Gastroesophageal sphincter (tissue), 4 donors: ENCODE data around the gene ZNG1F. TPM values are rescaled to one million over a fixed set of nuclear protein-coding genes. Genes with fewer than 3 reads are reported as not detected.
A peak's percentile ranks its signal among the peaks of the same experiment; 100 is the strongest.
"Not testable (repeated sequence)": the region's sequence is repeated elsewhere in the genome, so short reads cannot be mapped to it uniquely, and the experiment has no call there.

Experiments used
- ATAC-seq: fragments of 150-250 bp; one replicate; pipeline ENCODE4 v1.9.1; 2016; ENCODE audit warnings: mild to moderate bottlenecking, moderate library complexity
- H3K27ac ChIP-seq, 4 donors: fragments of 200-600 bp; sonication (generic) in 3 of 4; 1 replicate in 3 of 4; 2 replicates in 1 of 4; pipeline ENCODE4 v1.5.1; 2016 to 2019
- H3K27me3 ChIP-seq: fragments of 200-600 bp; sonication (generic); one replicate; pipeline ENCODE4 v1.5.1; 2019
- H3K36me3 ChIP-seq, 2 donors: fragments of 200-600 bp; sonication (generic); one replicate each; pipeline ENCODE4 v1.5.1; 2019; ENCODE audit warnings: control low read depth in 1 of 2
- H3K4me1 ChIP-seq, 3 donors: fragments of 200-600 bp; sonication (generic); 1 replicate in 2 of 3; 2 replicates in 1 of 3; pipeline ENCODE4 v1.5.1; 2016 to 2019; ENCODE audit warnings: control low read depth in 2 of 3
- H3K4me3 ChIP-seq, 2 donors: fragments of 200-600 bp; sonication (generic); one replicate each; pipeline ENCODE4 v1.5.1; 2019; ENCODE audit warnings: mild to moderate bottlenecking in 1 of 2, moderate library complexity in 1 of 2
- H3K9me3 ChIP-seq, 3 donors: fragments of 200-600 bp; sonication (generic); one replicate each; pipeline ENCODE4 v1.5.1; 2017 to 2019; ENCODE audit warnings: control low read depth in 2 of 3
- EP300 ChIP-seq: sonication (generic); formaldehyde crosslinking; IDR thresholded peaks from one replicate; pipeline ENCODE4 v1.6.1; 2017; ENCODE audit warnings: antibody characterized with exemption, mild to moderate bottlenecking
- POLR2A ChIP-seq, 2 donors: fragments of 450-650 bp; IDR thresholded peaks; one replicate each; pipeline ENCODE4 v1.6.1; 2017; ENCODE audit warnings: antibody characterized with exemption in 2 of 2, mild to moderate bottlenecking in 2 of 2, moderate library complexity in 1 of 2
- POLR2AphosphoS5 ChIP-seq: sonication (generic); formaldehyde crosslinking; IDR thresholded peaks from one replicate; pipeline ENCODE4 v1.6.1; 2017; ENCODE audit warnings: antibody characterized with exemption
- WGBS, 2 donors: methylation state at CpG; one replicate each; pipeline ENCODE4 v1.1.5; 2018; ENCODE audit warnings: low coverage in 1 of 2; 5-methylcytosine and 5-hydroxymethylcytosine counted together
- total RNA-seq, 4 donors: library from RNA; depleted of rRNA; stranded (reverse); fragments of >200 nt; gene quantifications; one replicate each; pipeline ENCODE4 v1.1.0, GENCODE V29; 2016
- TF ChIP-seq, protein P1 (sequence below), 4 experiments: fragments of 200-600 bp in 2 of 4; fragments of 450-650 bp in 2 of 4; sonication (generic) in 1 of 4; IDR thresholded peaks; one replicate each; pipeline ENCODE4 v1.5.1; 2017 to 2019; ENCODE audit warnings: antibody characterized with exemption in 4 of 4, mild to moderate bottlenecking in 2 of 4, moderate library complexity in 2 of 4

The ZNG1F gene
- total RNA-seq, result 10 to 100 TPM in 2 of 4 donors, 1 to 10 TPM in 2; 3.4 to 12.9 (median 10.3) TPM

DNA sequence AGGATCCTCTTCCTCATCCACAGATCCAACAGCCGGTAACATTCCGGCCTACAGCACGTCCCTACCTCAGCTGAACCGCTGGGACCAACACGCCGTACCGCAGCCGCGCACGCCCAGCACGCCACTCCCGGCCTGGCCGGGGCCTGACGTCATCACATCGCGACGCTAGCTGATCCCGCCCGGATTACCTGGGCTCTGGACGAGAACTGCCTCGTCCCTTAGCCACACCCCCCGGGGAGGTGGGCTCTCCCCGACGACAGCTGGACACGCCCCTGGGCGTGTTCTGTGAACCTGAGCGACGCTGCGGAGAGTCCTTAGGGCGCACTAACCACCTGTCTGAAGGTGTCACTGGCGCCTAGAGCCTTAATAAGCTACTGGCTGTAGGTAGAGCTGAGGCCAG lies at the start of gene ZNG1F:
Gene ZNG1F, minus strand, starts transcription at position 101 of the 400 bp plus-strand sequence. Its CDS starts 59 bp downstream, at position 42.
- not testable (repeated sequence) for H3K27ac ChIP-seq, H3K27me3 ChIP-seq, H3K9me3 ChIP-seq, H3K4me3 ChIP-seq, ATAC-seq, H3K36me3 ChIP-seq, H3K4me1 ChIP-seq
- WGBS, 2 donors, result no CpG with 5 or more reads among the region's 31 CpGs

DNA sequence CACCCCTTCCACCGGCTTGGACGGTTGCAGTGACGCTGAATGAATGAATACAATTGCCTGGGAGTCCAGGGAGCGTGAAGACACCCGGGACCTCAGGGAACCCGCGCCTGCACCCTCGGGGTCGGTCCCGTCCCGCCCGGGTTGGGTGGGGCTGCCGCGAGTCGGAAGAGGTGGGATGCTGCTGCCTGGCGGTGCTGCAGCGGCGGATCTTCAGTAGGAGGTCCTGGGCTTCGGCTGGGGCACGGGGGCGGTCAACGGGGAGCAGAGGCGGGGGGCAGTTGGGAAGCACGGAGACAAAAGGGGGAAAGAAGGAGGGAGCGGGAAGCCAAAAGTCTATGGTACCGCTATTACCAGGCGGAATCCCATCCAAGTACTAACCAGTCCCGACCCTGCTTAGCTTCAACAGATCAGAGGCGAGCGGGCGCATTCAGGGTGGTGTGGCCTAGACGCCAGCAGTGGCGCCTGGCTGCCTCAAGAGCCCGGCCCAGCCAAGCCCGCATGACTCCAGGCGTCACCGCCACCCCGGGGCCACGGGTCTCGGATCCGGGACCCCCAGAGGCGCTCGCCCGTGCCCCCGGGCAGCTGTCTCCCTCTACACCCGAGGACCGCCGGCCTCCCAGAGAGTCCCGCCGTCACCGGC lies 48.1 kb upstream of the ZNG1F start:
- not testable (repeated sequence) for ATAC-seq, H3K27ac ChIP-seq, H3K4me1 ChIP-seq, H3K27me3 ChIP-seq, H3K36me3 ChIP-seq
- Histone ChIP-seq H3K4me3 (peak overlapping the region in 1 of 2 donors; percentile 20), H3K9me3 (peaks cover 0 to 34% (median 0%) of the 10 kb centered on the region in 3 donors)
- WGBS, 2 donors, result no CpG with 5 or more reads among the region's 51 CpGs

DNA sequence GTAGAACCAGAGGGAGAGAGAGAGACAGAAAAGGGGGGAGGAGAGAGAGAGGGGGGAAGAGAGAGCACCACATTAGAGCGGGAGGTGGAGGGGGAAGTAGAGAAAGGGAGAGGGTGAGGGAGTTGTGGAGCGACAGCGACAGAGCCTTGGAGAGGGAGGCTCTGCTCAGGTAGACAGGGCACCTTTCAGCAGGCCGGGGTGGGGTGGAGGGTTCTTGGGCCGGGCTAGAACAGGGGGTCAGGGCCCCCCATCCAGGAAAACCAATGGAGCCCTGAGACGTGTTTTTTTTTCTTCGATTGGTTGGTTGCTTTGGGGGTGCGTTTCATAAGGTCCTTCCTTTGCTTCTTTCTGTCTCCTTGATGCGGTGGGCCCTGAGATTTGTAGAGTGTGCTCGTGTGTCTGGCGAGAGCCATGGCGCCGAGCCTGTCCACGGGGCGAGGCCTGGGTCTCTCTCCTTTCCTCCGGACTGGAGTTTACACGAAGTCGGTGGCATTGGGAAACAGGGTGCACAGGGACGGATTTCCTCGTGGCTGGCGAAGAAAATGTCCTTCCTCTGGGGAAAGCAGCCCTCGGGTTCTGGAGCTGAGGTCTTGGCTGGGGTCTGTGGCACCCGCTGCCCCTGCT lies 47.5 kb upstream of the ZNG1F start:
- H3K9me3 ChIP-seq, result peaks cover 0 to 36% (median 0%) of the 10 kb centered on the region in 3 donors
- H3K27ac ChIP-seq, H3K36me3 ChIP-seq, ATAC-seq, H3K4me3 ChIP-seq, H3K27me3 ChIP-seq, H3K4me1 ChIP-seq: not testable (repeated sequence)
- 61 to 71% methylated on average over 3 to 16 of the region's 23 CpGs for WGBS, 2 donors

DNA sequence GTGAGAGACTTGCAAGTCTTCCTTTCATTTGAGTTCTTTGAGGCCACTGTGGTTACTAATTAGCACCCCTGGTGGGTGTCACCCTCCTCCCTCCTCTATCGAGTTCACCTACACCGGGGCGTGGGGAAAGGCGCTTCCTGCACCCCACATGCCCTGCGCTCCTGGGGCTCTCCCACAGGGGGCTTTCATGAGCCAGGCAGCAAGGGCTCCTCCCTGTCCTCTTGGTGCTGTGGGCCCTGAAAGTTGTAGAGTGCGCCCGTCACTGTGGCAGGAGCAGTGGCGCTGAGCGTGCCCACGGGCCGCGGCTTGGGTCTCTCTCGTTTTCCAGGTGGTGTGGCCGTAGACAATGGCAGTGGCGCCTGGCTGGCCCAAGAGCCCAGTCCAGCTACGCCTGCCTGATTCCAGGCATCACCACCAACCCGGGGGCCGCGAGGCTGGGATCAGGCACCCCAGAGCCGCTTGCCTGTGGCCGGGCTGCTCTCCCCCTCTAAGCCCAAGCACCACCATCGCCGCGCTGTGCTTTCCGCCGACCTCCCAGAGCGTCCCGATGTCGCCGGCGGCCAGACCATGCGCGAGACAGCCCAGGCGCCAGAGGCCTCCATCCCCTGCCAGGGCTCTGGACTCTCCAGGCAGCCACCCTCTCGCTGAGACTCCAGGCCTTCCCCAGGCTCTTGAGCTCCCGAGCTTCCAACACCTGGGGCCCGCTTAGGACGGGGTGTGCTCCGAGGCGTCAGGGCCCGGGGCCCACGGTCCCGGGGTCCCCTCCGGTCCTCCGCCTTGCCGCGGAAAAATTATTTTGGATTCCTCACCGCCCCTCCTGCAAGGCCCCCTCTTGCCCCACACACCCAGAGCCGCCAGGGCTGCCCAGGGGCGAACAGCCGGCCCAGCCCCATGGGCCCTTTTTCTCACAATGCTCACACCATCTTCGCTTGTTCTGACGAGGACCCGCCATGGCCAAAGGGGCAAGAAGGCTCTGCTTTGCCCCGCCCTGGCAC lies 46.0 kb upstream of the ZNG1F start:
- not testable (repeated sequence) for H3K4me3 ChIP-seq, H3K27me3 ChIP-seq, H3K36me3 ChIP-seq, H3K27ac ChIP-seq, H3K4me1 ChIP-seq
- 68% methylated on average over 8 of the region's 55 CpGs; no CpG with 5 or more reads in 1 of the 2 donors for WGBS, 2 donors
- ATAC-seq, result peak; percentile 54
- peaks cover 0 to 36% (median 0%) of the 10 kb centered on the region in 3 donors for H3K9me3 ChIP-seq

DNA sequence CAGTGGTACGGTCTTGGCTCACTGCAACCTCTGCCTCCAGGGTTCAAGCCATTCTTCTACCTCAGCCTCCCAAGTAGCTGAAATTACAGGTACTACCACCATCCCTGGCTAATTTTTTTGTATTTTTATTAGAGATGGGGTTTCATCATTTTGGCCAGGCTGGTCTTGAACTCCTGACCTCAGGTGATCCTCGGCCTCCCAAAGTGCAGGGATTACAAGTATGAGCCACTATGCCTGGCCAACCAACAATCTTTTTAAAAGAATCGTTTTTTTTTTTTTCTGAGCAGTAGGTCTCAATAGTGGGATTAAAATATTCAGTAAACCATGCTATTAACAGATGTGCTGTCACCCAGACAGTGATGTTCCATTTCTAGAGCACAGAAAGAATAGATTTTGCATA lies 45.1 kb upstream of the ZNG1F start:
- not testable (repeated sequence) for H3K36me3 ChIP-seq, H3K27ac ChIP-seq, H3K4me1 ChIP-seq, H3K4me3 ChIP-seq, ATAC-seq
- Histone ChIP-seq H3K9me3 (peaks cover 0 to 36% (median 0%) of the 10 kb centered on the region in 3 donors), H3K27me3 (peaks cover 12% of the 10 kb centered on the region)
- 37 to 56% methylated on average over 2 of the region's 3 CpGs for WGBS, 2 donors

DNA sequence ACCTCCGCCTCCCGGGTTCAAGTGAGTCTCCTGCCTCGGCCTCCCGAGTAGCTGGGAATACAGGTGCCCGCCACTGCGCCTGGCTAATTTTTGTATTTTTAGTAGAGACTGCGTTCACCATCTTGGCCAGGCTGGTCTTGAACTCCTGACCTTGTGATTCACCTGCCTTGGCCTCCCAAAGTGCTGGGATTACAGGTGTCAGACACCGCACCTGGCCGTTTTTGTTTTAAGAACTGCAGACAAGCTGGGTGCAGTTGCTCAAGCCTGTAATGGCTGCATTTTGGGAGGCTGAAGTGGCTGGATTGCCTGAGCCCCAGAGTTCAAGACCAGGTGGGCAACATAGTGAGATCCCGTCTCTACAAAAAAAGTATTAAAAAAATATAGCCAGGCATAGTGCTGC lies 43.2 kb upstream of the ZNG1F start:
- 77 to 78% methylated on average over 8 to 10 of the region's 10 CpGs for WGBS, 2 donors

DNA sequence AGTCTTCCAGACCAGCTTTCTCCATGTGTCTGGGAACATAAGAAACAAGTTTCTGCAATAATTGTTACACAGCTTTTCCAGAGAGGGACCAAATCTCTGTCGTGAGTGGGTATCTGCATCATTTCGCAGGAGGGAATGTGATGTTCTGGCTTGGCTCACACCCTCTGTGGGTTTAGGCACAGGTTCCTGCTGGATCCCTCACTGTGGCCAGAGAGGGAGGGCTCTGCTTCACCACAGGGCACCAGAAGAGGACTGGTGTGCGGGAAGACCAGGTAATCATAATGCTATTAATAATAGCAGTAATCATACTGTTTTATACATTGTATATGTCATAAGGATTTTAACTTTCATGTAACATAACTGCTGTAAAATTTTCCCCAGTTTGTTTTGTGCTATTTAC lies 41.3 kb upstream of the ZNG1F start:
- not testable (repeated sequence) for H3K4me3 ChIP-seq, H3K27ac ChIP-seq, H3K36me3 ChIP-seq, H3K4me1 ChIP-seq
- 44 to 52% methylated on average over 3 of the region's 3 CpGs for WGBS, 2 donors
- ATAC-seq, result peak; percentile 11
- Histone ChIP-seq H3K27me3 (peaks cover 12% of the 10 kb centered on the region), H3K9me3 (peaks cover 0 to 18% (median 0%) of the 10 kb centered on the region in 3 donors)

More for the DNA sequence above, 43.2 kb upstream of the ZNG1F start:
- H3K4me3 ChIP-seq, H3K4me1 ChIP-seq, H3K36me3 ChIP-seq, ATAC-seq, H3K27ac ChIP-seq: not testable (repeated sequence)
- Histone ChIP-seq H3K9me3 (peaks cover 0 to 33% (median 0%) of the 10 kb centered on the region in 3 donors), H3K27me3 (peaks cover 12% of the 10 kb centered on the region)

DNA sequence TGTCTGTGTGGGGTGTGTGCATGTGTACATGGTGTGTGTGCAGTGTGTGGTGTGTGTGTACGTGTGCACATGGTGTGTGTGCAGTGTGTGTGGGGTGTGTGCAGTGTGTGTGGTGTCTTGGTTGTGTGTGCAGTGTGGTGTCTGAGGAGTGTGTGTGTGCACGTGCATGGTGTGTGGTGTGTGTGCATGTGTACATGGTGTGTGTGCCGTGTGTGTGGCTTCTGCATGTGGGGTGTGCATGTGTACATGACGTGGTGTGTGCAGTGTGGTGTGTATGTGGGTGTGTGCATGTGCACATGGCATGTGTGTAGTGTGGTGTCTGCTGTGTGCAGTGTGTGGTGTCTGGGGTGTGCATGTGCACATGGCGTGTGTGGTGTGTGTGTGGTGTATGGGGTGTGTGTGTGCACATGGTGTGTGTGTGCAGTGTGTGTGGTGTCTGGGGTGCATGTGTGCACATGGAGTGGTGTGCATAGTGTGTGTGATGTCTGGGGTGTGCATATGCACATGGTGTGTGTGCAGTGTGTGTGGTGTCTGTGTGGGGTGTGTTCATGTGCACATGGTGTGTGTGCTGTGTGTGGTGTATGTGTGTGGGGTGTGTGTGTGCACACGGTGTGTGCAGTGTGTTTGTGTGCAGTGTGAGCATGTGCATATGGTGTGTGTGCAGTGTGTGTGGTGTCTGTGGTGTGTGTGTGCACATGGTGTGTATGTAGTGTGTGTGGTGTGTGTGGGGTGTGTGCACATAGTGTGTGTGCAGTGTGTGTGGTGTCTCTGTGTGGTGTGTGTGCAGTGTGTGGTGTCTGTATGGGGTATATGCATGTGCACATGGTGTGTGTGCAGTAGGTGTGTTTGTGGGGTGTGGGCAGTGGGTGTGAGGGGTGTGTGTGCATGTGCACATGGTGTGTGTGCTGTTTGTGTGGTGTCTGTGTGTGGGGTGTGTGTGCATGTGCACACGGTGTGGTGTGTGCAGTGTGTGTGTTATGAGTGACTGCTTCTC lies 40.6 kb upstream of the ZNG1F start:
- no peak for TF ChIP-seq POLR2AphosphoS5
- no peak for TF ChIP-seq POLR2A (IDR thresholded peaks at IDR 0.05)
- TF ChIP-seq EP300, result no peak
- TF ChIP-seq, protein P1, sequence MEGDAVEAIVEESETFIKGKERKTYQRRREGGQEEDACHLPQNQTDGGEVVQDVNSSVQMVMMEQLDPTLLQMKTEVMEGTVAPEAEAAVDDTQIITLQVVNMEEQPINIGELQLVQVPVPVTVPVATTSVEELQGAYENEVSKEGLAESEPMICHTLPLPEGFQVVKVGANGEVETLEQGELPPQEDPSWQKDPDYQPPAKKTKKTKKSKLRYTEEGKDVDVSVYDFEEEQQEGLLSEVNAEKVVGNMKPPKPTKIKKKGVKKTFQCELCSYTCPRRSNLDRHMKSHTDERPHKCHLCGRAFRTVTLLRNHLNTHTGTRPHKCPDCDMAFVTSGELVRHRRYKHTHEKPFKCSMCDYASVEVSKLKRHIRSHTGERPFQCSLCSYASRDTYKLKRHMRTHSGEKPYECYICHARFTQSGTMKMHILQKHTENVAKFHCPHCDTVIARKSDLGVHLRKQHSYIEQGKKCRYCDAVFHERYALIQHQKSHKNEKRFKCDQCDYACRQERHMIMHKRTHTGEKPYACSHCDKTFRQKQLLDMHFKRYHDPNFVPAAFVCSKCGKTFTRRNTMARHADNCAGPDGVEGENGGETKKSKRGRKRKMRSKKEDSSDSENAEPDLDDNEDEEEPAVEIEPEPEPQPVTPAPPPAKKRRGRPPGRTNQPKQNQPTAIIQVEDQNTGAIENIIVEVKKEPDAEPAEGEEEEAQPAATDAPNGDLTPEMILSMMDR (IDR thresholded peaks at IDR 0.05), result no peak
- Histone ChIP-seq H3K27me3 (peaks cover 11% of the 10 kb centered on the region), H3K27ac (no peak overlapping the region), H3K4me1 (no peaks in the 10 kb centered on the region), H3K4me3 (no peak overlapping the region), H3K9me3 (peaks cover 0 to 11% (median 0%) of the 10 kb centered on the region in 3 donors), H3K36me3 (no peaks in the 10 kb centered on the region)
- 52 to 57% methylated on average over 7 of the region's 7 CpGs for WGBS, 2 donors
- ATAC-seq, result peak; percentile 74

DNA sequence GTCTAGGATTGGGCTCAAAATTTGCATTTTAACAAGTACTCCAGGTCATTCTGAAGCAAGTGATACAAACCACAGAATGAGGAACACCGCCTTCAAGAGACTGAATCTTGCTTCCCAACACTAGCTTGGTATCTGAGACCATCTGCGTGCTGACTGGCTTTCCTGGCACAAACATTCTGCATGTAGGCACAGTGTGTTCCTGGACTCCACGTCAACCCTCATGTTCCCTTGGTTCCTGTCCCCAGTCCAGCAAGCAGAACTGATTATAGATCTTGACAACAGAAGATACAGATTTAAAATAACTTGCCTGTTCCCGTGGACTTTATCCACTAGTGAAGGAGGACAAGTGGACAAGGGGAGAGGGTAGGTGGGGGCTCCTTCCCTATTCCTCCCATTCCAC lies 30.7 kb upstream of the ZNG1F start:
- ATAC-seq, H3K9me3 ChIP-seq, H3K36me3 ChIP-seq, H3K27me3 ChIP-seq, H3K4me3 ChIP-seq, H3K4me1 ChIP-seq, H3K27ac ChIP-seq: not testable (repeated sequence)
- no CpG with 5 or more reads among the region's 4 CpGs for WGBS, 2 donors

DNA sequence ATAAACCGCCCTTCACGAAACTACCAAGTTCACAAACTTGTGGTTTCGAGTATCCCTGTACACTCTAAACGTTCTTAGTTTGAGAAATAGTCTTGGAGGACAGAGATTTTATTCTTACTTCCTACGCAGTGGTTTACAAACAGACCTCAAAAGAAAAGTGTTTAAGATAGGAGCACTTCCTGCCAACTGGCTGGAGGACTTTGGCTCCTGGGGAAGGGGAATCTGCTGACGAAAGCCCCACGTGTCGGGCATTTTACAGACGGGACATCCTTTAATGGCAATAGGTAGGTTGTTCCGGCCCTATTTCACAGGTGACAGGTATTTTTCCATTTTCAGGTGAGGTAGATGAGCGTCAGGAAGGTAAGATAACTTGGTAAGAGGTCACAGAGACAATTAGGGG lies 678 bp downstream of the ZNG1F start:
- H3K4me1 ChIP-seq, result not testable (repeated sequence)

More for the DNA sequence above, 678 bp downstream of the ZNG1F start:
- not testable (repeated sequence) for H3K27me3 ChIP-seq, H3K36me3 ChIP-seq, H3K9me3 ChIP-seq, ATAC-seq, H3K27ac ChIP-seq, H3K4me3 ChIP-seq
- WGBS, 2 donors, result no CpG with 5 or more reads among the region's 11 CpGs
